ENCODE data around the gene DERL3. TPM values are rescaled to one million over a fixed set of nuclear protein-coding genes. Genes with fewer than 3 reads are reported as not detected.

The DERL3 gene
- total and polyA plus RNA-seq, 2 of the 13 experiments (the other 11 are each of a cell fraction or from before 2014, with no cell fraction given) = not detected

GRCh38 chr22:23787910-23788309, 50.9 kb downstream of the DERL3 start:
- peaks cover 62% of the 10 kb centered on the region for H3K4me1 ChIP-seq (ENCODE audit: insufficient read depth, low read length)
- WGBS (ENCODE audit: low lambda C conversion rate) = 63% methylated on average over 3 of the region's 3 CpGs
- TSS peak; percentile 63 for BruUV-seq (replicated peaks)
- FAIRE-seq = no peak
- ChIA-PET POLR2A (interaction anchor here (0.6 to 7.1 kb wide), 4 partner anchors 12 to 29 kb away, joined by 4 to 201 read pairs (median 50); partner anchors contain the start of genes CHCHD10 and MMP11), CTCF (ENCODE audit: low intra/inter-chr PET ratio, low total read pairs) (no interaction called here)
- H3K9me3 ChIP-seq (ENCODE audit: low read length) = no peaks in the 10 kb centered on the region
- H3K4me3 ChIP-seq (replicated peaks in 1 of 3; ENCODE audit: insufficient read depth in 1 of 3, low read depth in 2 of 3, low read length in 3 of 3) = peak overlapping the region; percentile 84 to 92 (median 90)
- H3K36me3 ChIP-seq (replicated peaks in 1 of 2; ENCODE audit: control insufficient read depth in 1 of 2, insufficient read depth in 2 of 2, low read length in 2 of 2) = peaks cover 11 to 16% of the 10 kb centered on the region in 2 experiments
- no peak for DNase-seq (ENCODE audit: low spot score)
- no peak for ATAC-seq
- in situ Hi-C loops (cut with HindIII; ENCODE audit: extremely low pct_ligation_motif_present, low pct_unique_long_range_greater_than_20kb) = no loop called here
- peaks cover 23% of the 10 kb centered on the region for H4K20me1 ChIP-seq (ENCODE audit: insufficient read depth, low read length)
- peaks cover 51% of the 10 kb centered on the region for H3K79me2 ChIP-seq (ENCODE audit: insufficient read depth, low read length)
- H2AFZ ChIP-seq (ENCODE audit: low read length) = no peak overlapping the region
- H3K27me3 ChIP-seq (ENCODE audit: control insufficient read depth in 1 of 2, insufficient read depth in 2 of 2, low read length in 2 of 2) = no peaks in the 10 kb centered on the region
- peak overlapping the region; percentile 99 for H3K4me2 ChIP-seq (ENCODE audit: low read depth, low read length)
- peak overlapping the region; percentile 99 for H3K9ac ChIP-seq (ENCODE audit: insufficient read depth, low read depth, low read length)
- H3K27ac ChIP-seq (ENCODE audit: extremely low read length, insufficient read depth, low read length) = peak overlapping the region; percentile 99
- intact Hi-C loops (cut with micrococcal nuclease; ENCODE audit: unreplicated experiment) = loop anchor here (5.0 kb wide), 1 partner anchor 69 kb away; the partner anchor contains the start of gene SLC2A11
- TF ChIP-seq ZNF350 (CRISPR knock-in tag; IDR thresholded peaks at IDR 0.05; ENCODE audit: borderline replicate concordance, low read depth) (0 out of 2 replicates have a peak, but pooled peaks have one; percentile 7), ZNF33A (CRISPR knock-in tag; IDR thresholded peaks at IDR 0.05; ENCODE audit: borderline replicate concordance) (0 out of 2 replicates have a peak, but pooled peaks have one; percentile 73), HDAC2 (CRISPR knock-in tag; IDR thresholded peaks at IDR 0.05) (no peak), ZNF652 (CRISPR knock-in tag; IDR thresholded peaks at IDR 0.05; ENCODE audit: borderline replicate concordance, low read depth) (peak; percentile 50; the same call in 1 of the 2 replicates), ZNF407 (CRISPR knock-in tag; IDR thresholded peaks at IDR 0.05; ENCODE audit: not compliant biosample characterization) (no peak), NR0B2 (CRISPR knock-in tag; IDR thresholded peaks at IDR 0.05) (no peak), ZNF839 (CRISPR knock-in tag; IDR thresholded peaks at IDR 0.05; ENCODE audit: borderline replicate concordance) (no peak), AHDC1 (CRISPR knock-in tag; IDR thresholded peaks at IDR 0.05; ENCODE audit: borderline replicate concordance) (0 out of 2 replicates have a peak, but pooled peaks have one; percentile 23)
